Measurements from ENCODE around the gene RSRC2.

RSRC2 gene

GRCh38 chr12:122458105-122459035 lies 68.4 kb downstream of the RSRC2 start:
- no peak overlapping the region for H3K4me3 ChIP-seq (ENCODE audit: low read length)
- no peak for TF ChIP-seq ZNF274 (IDR thresholded peaks at IDR 0.05; ENCODE audit: low read depth, low read length)

- H3K4me3 ChIP-seq (ENCODE audit: low read length) = no peak overlapping the region
- TF ChIP-seq ZNF274 (IDR thresholded peaks at IDR 0.05; ENCODE audit: low read depth, low read length) = no peak
Observed at GRCh38 chr12:122457627-122458026, 69.1 kb downstream of the RSRC2 start.

GRCh38 chr12:122454739-122455138 lies 72.0 kb downstream of the RSRC2 start:
- no peak overlapping the region for H3K4me3 ChIP-seq (ENCODE audit: low read length)

DNA sequence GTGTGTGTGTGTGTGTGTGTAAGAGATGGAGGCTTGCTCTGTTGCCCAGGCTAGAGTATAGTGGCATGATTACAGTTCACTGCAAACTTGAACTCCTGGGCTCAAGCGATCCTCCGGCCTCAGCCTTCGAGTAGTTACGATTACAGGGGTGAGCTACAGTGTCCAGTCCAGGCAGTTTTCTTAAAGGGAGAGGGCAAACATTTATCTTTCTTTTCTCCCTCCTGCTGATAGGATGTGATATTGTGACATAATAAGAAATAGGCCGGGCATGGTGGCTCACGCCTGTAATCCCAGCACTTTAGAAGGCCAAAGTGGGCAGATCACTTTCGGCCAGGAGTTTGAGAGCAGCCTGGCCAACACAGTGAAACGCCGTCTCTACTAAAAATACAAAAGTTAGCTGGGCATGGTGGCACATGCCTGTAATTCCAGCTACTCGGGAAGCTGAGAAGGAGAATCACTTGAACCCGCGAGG lies 72.5 kb downstream of the RSRC2 start:
- no peak overlapping the region for H3K4me3 ChIP-seq (ENCODE audit: low read length)
- no peak for TF ChIP-seq ZNF274 (IDR thresholded peaks at IDR 0.05; ENCODE audit: low read depth, low read length)

More at GRCh38 chr12:122454739-122455138, 72.0 kb downstream of the RSRC2 start:
- TF ChIP-seq ZNF274 (IDR thresholded peaks at IDR 0.05; ENCODE audit: low read depth, low read length) = no peak

All from GM08714 (cell line).